ENCODE data around the gene CA4.

The CA4 gene

DNA sequence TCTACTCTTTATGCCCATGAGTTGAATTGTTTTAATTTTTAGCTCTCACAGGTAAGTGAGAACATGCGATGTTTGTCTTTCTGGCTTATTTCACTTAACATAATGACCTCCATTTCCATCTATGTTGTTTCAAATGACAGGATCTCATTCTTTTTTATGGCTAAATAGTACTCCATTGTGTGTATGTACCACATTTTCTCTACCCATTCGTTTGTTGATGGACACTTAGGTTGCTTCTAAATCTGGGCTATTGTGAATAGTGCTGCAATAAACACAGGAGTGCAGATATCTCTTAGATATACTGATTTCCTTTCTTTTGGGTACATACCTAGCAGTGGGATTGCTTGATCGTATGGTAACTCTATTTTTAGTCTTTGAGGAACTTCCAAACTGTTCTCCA, 19.3 kb upstream of the CA4 start:
- DNase-seq: no peak

- peak; percentile 0 for DNase-seq
Observed at GRCh38 chr17:60134396-60135150, 15.2 kb upstream of the CA4 start.

- peak; percentile 91 for DNase-seq
Observed at GRCh38 chr17:60135151-60135950, 14.4 kb upstream of the CA4 start.

- DNase-seq: no peak
Observed at GRCh38 chr17:60135951-60136666, 13.7 kb upstream of the CA4 start.

DNA sequence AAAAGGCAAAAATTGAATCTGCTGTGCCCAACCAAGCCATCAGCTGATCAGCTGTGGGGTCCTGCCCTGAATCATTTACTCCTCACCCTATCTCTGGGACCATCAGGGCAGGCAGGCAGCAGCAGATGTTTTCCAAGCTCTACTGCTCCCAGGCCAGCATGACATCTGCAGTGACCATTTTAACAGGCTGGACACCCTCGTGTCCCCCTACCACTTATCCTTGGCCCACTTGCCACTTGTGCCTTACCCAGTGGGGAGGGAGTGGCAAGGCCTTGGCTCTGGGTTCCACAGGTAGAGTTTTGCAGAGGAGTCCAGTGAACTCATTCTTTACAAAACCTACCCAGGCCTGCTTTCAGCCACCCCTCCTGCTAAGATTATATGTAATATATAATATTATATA, 12.0 kb upstream of the CA4 start:
- no peak for DNase-seq

DNA sequence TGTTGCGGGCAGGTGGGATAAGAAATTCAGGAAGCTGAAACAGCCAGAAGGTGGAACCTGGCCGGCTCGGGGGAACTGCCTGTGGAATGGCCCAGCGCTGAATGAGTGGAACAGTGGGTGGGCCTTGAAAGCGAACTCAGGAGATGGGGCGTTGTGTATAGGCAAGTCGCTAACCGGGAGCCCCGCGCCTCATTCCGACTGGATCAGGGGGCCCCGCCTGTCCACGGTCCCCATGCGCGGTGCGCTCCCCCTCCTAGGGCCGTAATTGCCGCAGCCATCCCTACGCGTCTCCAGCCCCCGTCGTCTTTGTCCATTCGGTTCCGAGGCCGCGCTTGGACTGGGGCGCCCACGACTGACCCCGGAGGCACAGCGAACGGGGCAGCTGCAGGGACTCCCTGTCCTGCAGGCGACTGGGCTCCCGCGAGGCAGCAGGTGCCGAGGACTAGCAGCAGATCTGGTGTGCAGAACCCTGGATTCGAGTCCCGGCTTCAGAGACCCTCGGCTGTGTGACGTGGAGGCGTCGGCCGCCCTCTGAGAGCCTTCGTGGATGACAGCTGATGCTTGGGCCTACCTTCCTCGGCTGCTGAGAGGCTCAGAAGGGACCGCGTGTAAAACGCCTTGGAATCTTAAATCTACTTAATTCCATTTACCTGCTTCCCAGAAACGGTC, 10.9 kb upstream of the CA4 start:
- DNase-seq: no peak

DNA sequence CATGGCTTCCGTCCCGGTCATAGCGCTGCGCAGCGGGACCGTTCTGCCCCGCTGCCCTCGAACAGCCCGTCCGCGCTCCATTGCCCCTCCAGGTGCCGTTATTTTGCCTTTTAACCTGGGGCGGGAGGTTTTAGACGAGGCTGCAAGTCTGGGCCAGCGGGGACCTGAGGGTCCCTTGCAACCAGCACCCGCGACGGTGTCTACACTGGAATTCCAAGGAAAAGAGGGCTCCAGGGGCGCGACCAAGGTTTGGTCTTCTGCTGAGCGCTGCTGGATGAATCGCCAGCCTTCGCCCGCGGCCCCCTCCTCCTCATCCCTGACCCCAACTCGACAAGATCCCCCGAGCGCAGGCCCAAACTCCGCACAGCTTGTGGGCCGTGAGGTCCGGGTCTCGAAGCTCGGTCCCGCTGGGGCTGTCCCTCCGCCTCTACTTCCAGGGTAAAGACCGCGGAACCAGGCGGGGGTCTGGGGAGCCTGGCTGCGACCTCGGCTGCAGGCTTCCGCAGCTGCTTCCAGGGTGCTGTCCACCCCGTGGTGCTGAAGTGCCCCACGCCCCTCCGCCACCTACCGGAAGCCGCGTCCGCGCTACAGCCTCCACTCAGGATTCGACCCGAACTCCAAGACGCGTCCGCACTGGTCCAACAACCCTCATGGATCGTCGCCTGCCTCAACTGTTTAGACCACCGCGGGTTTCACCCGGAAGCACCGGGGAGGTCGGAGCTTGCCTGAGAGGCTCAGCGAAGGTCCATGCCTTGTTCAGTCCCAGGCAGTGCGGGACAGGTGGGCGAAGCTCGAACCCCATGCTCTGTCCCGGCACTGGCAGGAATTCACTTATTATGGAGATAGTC, 10.1 kb upstream of the CA4 start:
- DNase-seq: peak; percentile 47

- DNase-seq: no peak
Observed at GRCh38 chr17:60141111-60142018, 8.4 kb upstream of the CA4 start.

DNA sequence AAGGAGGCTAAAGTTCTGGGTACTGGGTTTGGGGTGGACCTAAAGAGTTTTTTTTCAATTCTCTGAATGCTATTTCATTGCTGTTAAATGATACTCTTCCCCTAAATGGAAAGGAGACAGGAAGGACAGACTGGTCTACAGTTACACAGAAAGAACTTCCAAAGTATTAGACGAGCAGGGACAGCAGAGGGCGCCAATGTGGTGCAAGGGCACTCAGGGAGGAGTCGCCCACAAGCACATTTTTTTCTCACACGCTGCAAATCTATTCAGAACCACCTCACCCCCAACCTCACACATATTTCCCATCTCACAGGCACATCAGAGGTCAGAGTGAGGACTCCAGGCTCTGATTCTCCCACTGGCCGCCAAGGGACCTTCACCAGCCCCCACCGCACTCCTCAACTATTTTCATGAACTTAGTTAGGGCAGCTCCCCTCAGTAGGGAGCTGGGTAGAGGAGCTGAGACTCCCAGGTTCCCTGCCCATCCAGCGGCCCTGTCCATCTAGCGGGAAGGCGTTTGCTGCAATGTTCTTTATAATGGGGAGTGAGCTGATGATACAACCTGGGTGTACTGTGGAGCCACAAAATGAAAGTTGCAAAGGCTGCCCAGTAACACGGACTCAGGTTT, 6.8 kb upstream of the CA4 start:
- peak; percentile 78 for DNase-seq

DNA sequence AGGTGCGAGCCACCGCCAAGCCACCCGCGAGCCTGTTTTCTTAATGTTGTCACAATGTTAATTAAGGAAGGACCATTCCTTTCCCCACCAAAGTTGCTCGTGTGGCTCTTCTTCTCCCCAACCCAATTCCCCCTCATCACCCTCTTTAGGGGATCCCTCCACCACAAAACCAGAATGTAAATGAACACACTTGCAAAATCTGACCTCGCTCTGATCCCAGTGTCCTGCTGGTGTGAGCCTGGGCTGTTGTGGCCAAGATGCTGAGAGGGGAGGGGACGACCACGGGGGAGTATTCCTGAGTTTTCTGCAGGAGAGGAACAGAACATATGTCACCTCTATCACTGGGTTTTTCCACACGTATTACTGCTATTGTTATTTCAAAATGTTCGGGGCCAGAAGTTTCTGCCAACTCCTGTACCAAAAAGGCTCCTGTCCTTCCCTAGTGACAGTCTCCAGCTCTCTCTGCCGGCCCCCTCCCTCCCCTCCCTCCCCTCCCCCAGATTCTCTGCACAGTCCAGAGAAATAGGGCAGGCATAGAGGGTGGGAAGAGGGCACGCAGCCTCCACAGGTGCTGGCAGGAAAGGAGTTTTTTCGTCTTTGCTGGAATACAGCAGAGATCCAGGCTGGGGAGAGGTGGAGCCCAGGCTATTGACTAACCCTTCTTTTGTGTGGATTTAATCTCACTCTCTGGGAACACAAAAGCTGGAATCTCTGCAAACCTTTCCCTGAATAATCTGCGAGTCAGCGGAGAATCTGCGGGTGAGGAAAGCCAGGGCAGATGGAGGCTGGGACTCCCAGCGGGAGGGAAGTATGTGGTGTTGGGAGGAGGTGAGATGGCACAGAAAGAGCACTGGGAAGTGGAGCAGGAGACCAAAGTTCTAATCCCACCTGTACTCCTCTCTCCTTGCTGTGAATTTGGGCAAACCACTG, 4.5 kb upstream of the CA4 start:
- no peak for DNase-seq

DNA sequence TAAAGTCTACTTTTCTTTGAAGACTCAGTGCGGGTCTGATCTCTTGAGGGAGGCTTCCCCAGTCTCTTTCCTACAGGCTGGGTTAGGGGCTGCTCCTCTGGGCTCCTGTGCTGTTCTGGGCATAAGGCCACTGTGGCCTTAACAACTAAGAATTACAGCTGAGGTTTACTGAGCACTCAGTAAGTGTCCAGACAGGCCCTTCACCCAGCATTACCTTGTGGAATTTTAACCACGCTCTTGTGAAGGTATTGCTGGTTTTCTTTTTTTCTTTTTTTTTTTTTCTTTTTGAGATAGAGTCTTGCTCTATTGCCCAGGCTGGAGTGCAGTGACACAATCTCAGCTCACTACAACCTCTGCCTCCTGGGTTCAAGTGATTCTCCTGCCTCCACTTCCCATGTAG, 3.6 kb upstream of the CA4 start:
- DNase-seq: no peak

GRCh38 chr17:60147553-60148223, 2.1 kb upstream of the CA4 start:
- DNase-seq: no peak

DNA sequence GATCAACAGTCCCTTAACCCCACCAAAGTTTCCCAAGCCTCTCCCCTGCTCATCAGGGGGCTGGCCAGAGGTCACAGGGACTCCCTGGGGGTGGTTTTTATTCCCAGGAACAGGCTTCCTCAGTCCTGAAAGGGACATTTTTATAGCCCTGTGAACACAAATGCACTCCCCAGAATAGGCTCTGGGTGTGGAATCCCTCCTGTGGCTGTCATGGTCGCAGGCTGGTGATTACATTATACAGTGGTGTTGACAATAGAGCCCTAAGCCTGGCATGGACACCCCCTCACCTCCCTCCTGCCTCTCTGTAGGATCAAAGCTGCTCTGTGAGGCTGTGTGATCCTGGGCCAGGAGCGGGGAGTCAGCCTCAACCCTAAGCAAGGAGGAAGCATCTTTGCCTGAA, 1.4 kb upstream of the CA4 start:
- no peak for DNase-seq

GRCh38 chr17:60151355-60151754, 1.6 kb downstream of the CA4 start:
- DNase-seq: no peak

- no peak for DNase-seq
Observed at GRCh38 chr17:60153606-60154390, 4.0 kb downstream of the CA4 start.

GRCh38 chr17:60154616-60155426, 5.0 kb downstream of the CA4 start:
- DNase-seq: peak; percentile 40

DNA sequence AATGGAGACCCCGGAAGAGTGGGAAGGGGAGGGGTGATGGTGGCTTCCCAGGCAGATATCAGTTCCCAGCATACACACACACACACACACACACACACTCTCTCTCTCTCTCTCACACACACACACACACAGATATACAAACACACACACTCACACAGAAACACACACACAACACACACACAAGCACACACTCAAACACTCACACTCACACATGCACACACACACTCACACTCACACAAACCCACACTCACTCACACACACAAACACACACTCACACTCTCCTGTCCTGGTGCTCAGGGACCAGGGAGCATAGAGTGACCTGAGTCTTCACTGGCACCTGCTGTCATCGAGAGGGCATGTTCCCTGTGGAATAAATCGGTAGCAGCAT, 5.6 kb downstream of the CA4 start:
- DNase-seq: no peak

Measured in midbrain (tissue), 1 donor.